Nephron (organoid): ENCODE data around the gene RGPD3.
"Not testable (repeated sequence)": the region's sequence is repeated elsewhere in the genome, so short reads cannot be mapped to it uniquely, and the experiment has no call there.

Experiments used
- H3K27ac Mint-ChIP-seq, 3 experiments: 2 replicates each; pipeline ENCODE4 v1.8.0; 2020; ENCODE audit warnings: mixed read lengths in 3 of 3, mild to moderate bottlenecking in 2 of 3, moderate library complexity in 1 of 3
- H3K27me3 Mint-ChIP-seq: 2 replicates; pipeline ENCODE4 v1.8.0; 2021; ENCODE audit warnings: low read depth, mild to moderate bottlenecking, moderate library complexity, mixed read lengths
- H3K36me3 Mint-ChIP-seq: 2 replicates; pipeline ENCODE4 v1.8.0; 2020; ENCODE audit warnings: low read depth, mixed read lengths
- H3K4me1 Mint-ChIP-seq: 2 replicates; pipeline ENCODE4 v1.8.0; 2020; ENCODE audit warnings: mixed read lengths
- H3K4me3 Mint-ChIP-seq, 3 experiments: 2 replicates each; pipeline ENCODE4 v1.8.0; 2020; ENCODE audit warnings: mild to moderate bottlenecking in 3 of 3, mixed read lengths in 3 of 3, moderate library complexity in 2 of 3
- H3K9me3 Mint-ChIP-seq: 2 replicates; pipeline ENCODE4 v1.8.0; 2020; ENCODE audit warnings: mixed read lengths

The RGPD3 gene

GRCh38 chr2:106504787-106505186, 36.6 kb upstream of the RGPD3 start:
- not testable (repeated sequence) for H3K36me3 Mint-ChIP-seq, H3K4me3 Mint-ChIP-seq, H3K9me3 Mint-ChIP-seq, H3K27me3 Mint-ChIP-seq, H3K27ac Mint-ChIP-seq, H3K4me1 Mint-ChIP-seq

- not testable (repeated sequence) for H3K4me1 Mint-ChIP-seq, H3K4me3 Mint-ChIP-seq, H3K27me3 Mint-ChIP-seq, H3K36me3 Mint-ChIP-seq, H3K9me3 Mint-ChIP-seq, H3K27ac Mint-ChIP-seq
Measured at GRCh38 chr2:106504192-106504591, 36.0 kb upstream of the RGPD3 start.

GRCh38 chr2:106502351-106502750, 34.1 kb upstream of the RGPD3 start:
- not testable (repeated sequence) for H3K27ac Mint-ChIP-seq, H3K4me1 Mint-ChIP-seq, H3K9me3 Mint-ChIP-seq, H3K4me3 Mint-ChIP-seq, H3K36me3 Mint-ChIP-seq, H3K27me3 Mint-ChIP-seq

GRCh38 chr2:106500350-106500749, 32.1 kb upstream of the RGPD3 start:
- not testable (repeated sequence) for H3K27me3 Mint-ChIP-seq, H3K27ac Mint-ChIP-seq, H3K4me1 Mint-ChIP-seq, H3K4me3 Mint-ChIP-seq, H3K36me3 Mint-ChIP-seq, H3K9me3 Mint-ChIP-seq

- not testable (repeated sequence) for H3K4me1 Mint-ChIP-seq, H3K9me3 Mint-ChIP-seq, H3K27ac Mint-ChIP-seq, H3K4me3 Mint-ChIP-seq, H3K36me3 Mint-ChIP-seq, H3K27me3 Mint-ChIP-seq
Measured at GRCh38 chr2:106498549-106498948, 30.3 kb upstream of the RGPD3 start.

GRCh38 chr2:106492913-106493312, 24.7 kb upstream of the RGPD3 start:
- not testable (repeated sequence) for H3K4me1 Mint-ChIP-seq, H3K27ac Mint-ChIP-seq, H3K4me3 Mint-ChIP-seq, H3K36me3 Mint-ChIP-seq, H3K9me3 Mint-ChIP-seq, H3K27me3 Mint-ChIP-seq

- not testable (repeated sequence) for H3K27ac Mint-ChIP-seq, H3K36me3 Mint-ChIP-seq, H3K4me3 Mint-ChIP-seq, H3K9me3 Mint-ChIP-seq, H3K4me1 Mint-ChIP-seq
- H3K27me3 Mint-ChIP-seq: peaks cover 12% of the 10 kb centered on the region
Measured at GRCh38 chr2:106492399-106492798, 24.2 kb upstream of the RGPD3 start.

GRCh38 chr2:106489701-106490100, 21.5 kb upstream of the RGPD3 start:
- not testable (repeated sequence) for H3K36me3 Mint-ChIP-seq, H3K9me3 Mint-ChIP-seq, H3K4me3 Mint-ChIP-seq, H3K4me1 Mint-ChIP-seq, H3K27ac Mint-ChIP-seq
- H3K27me3 Mint-ChIP-seq: peaks cover 27% of the 10 kb centered on the region

- H3K36me3 Mint-ChIP-seq, H3K9me3 Mint-ChIP-seq, H3K4me1 Mint-ChIP-seq, H3K27ac Mint-ChIP-seq: not testable (repeated sequence)
- Mint-ChIP-seq H3K4me3 (peak overlapping the region in 2 of 3 experiments; percentile 9 to 28), H3K27me3 (peaks cover 27% of the 10 kb centered on the region)
Measured at GRCh38 chr2:106487386-106488191, 19.4 kb upstream of the RGPD3 start.

GRCh38 chr2:106486551-106487385, 18.6 kb upstream of the RGPD3 start, which contains the start of gene CD8B2:
CD8B2 (plus strand) TSS chr2:106487364; CDS start chr2:106487427, 63 bp downstream.
- Mint-ChIP-seq H3K4me3 (peak within 1 kb of the TSS in 2 of 3 experiments; percentile 9 to 28), H3K27me3 (peaks cover 27% of the 10 kb centered on the region)
- not testable (repeated sequence) for H3K27ac Mint-ChIP-seq, H3K36me3 Mint-ChIP-seq, H3K9me3 Mint-ChIP-seq, H3K4me1 Mint-ChIP-seq

GRCh38 chr2:106479563-106479962, 11.3 kb upstream of the RGPD3 start:
- not testable (repeated sequence) for H3K36me3 Mint-ChIP-seq, H3K9me3 Mint-ChIP-seq, H3K4me1 Mint-ChIP-seq, H3K27ac Mint-ChIP-seq, H3K4me3 Mint-ChIP-seq, H3K27me3 Mint-ChIP-seq

- H3K36me3 Mint-ChIP-seq, H3K27ac Mint-ChIP-seq, H3K9me3 Mint-ChIP-seq, H3K4me1 Mint-ChIP-seq, H3K27me3 Mint-ChIP-seq, H3K4me3 Mint-ChIP-seq: not testable (repeated sequence)
Measured at GRCh38 chr2:106477647-106478046, 9.4 kb upstream of the RGPD3 start.
